SK-N-SH (cell line): Measurements from ENCODE around the gene TIMM17A. TPM values are rescaled to one million over a fixed set of nuclear protein-coding genes. Genes with fewer than 3 reads are reported as not detected.

Experiments used
- CTCF ChIA-PET: fragments of 300-600, 350-600 bp; formaldehyde crosslinking; extraction: SDS; loops from one replicate; lab custom pipeline; 2021; lab: Yijun Ruan, JAX
- POLR2A ChIA-PET: fragments of 350-600 bp; sonication (Branson Sonifier 250); formaldehyde crosslinking; extraction: SDS; loops from one replicate; lab custom pipeline; 2020; ENCODE audit warnings: antibody characterized with exemption, inconsistent platforms; lab: Yijun Ruan, JAX
- DNase-seq: peaks from one replicate; pipeline ENCODE4 v3.0.0; 2012
- H2AFZ ChIP-seq: fragments of 200-600 bp; sonication (generic); 2 replicates; pipeline ENCODE4 v1.8.1; 2016; ENCODE audit warnings: antibody characterized with exemption, mild to moderate bottlenecking, low read depth
- H3F3A ChIP-seq: fragments of 200-600 bp; sonication (generic); replicated peaks from 2 replicates; pipeline ENCODE3; 2016; ENCODE audit warnings: antibody characterized with exemption, mild to moderate bottlenecking; ENCODE audit not compliant: insufficient read depth
- H3K27ac ChIP-seq, 2 experiments: fragments of 200-500 bp in 1 of 2; fragments of 200-600 bp in 1 of 2; sonication (Bioruptor generic) in 1 of 2; sonication (generic), shearing (Covaris generic) in 1 of 2; 2 replicates each; pipeline versions ENCODE4 v1.5.1 to v1.6.1; 2014 to 2016; ENCODE audit warnings: low read depth in 2 of 2, inconsistent platforms in 1 of 2, low read length in 1 of 2, mild to moderate bottlenecking in 1 of 2, mixed read lengths in 1 of 2
- H3K27me3 ChIP-seq: fragments of 200-600 bp; sonication (generic), shearing (Covaris generic); 2 replicates; pipeline ENCODE4 v1.6.1; 2016; ENCODE audit warnings: mixed run types; ENCODE audit not compliant: insufficient read depth
- H3K36me3 ChIP-seq, 2 experiments: fragments of 200-500 bp in 1 of 2; fragments of 200-600 bp in 1 of 2; sonication (Bioruptor generic) in 1 of 2; sonication (generic) in 1 of 2; replicated peaks in 1 of 2; 2 replicates each; pipeline versions ENCODE3 to v1.5.1; 2014 to 2016; ENCODE audit warnings: low read length in 1 of 2, mild to moderate bottlenecking in 1 of 2; ENCODE audit not compliant: insufficient read depth in 2 of 2, control insufficient read depth in 1 of 2
- H3K4me1 ChIP-seq, 2 experiments: fragments of 200-500 bp in 1 of 2; fragments of 200-600 bp in 1 of 2; sonication (Bioruptor generic) in 1 of 2; sonication (generic), shearing (Covaris generic) in 1 of 2; 2 replicates each; pipeline versions ENCODE4 v1.5.1 to v1.6.1; 2014 to 2016; ENCODE audit warnings: low read depth in 1 of 2, low read length in 1 of 2, mixed run types in 1 of 2; ENCODE audit not compliant: insufficient read depth in 2 of 2, control insufficient read depth in 1 of 2
- H3K4me2 ChIP-seq: fragments of 200-600 bp; sonication (generic), shearing (Covaris generic); 2 replicates; pipeline ENCODE4 v1.6.1; 2017; ENCODE audit warnings: mixed run types
- H3K4me3 ChIP-seq, 2 experiments: fragments of 200-500 bp in 1 of 2; fragments of 200-600 bp in 1 of 2; sonication (Bioruptor generic) in 1 of 2; sonication (generic), shearing (Covaris generic) in 1 of 2; 2 replicates each; pipeline versions ENCODE4 v1.5.1 to v1.8.1; 2014 to 2016; ENCODE audit warnings: low read depth in 2 of 2, inconsistent platforms in 1 of 2, low read length in 1 of 2, mild to moderate bottlenecking in 1 of 2, mixed read lengths in 1 of 2, moderate library complexity in 1 of 2
- H3K79me2 ChIP-seq: fragments of 200-600 bp; sonication (generic); 2 replicates; pipeline ENCODE4 v1.8.1; 2017; ENCODE audit warnings: mild to moderate bottlenecking; ENCODE audit not compliant: insufficient read depth
- H3K9ac ChIP-seq: fragments of 200-600 bp; sonication (generic); 2 replicates; pipeline ENCODE4 v1.6.1; 2017; ENCODE audit warnings: mixed run types
- H3K9me2 ChIP-seq: fragments of 200-600 bp; sonication (generic); 2 replicates; pipeline ENCODE4 v1.6.1; 2017; ENCODE audit warnings: mixed run types
- H3K9me3 ChIP-seq: fragments of 200-600 bp; sonication (generic); 2 replicates; pipeline ENCODE4 v1.6.1; 2017; ENCODE audit warnings: mixed run types, mild to moderate bottlenecking, moderate library complexity
- H4K20me1 ChIP-seq: fragments of 200-600 bp; sonication (generic); 2 replicates; pipeline ENCODE4 v1.6.1; 2017; ENCODE audit warnings: mild to moderate bottlenecking, mixed run types; ENCODE audit not compliant: insufficient read depth
- EZH2phosphoT487 ChIP-seq: fragments of 200-600 bp; sonication (generic); IDR thresholded peaks from 2 replicates; pipeline ENCODE4 v1.6.1; 2017; ENCODE audit warnings: low read depth, mixed run types, mild to moderate bottlenecking, antibody characterized with exemption, moderate library complexity, borderline replicate concordance
- FOXJ3 ChIP-seq: sonication (generic); formaldehyde crosslinking; IDR thresholded peaks from 2 replicates; pipeline ENCODE4 v1.5.1; 2020; ENCODE audit warnings: mild to moderate bottlenecking, missing genetic modification reagents
- GATA2 ChIP-seq: sonication (generic); formaldehyde crosslinking; IDR thresholded peaks from 2 replicates; pipeline ENCODE4 v1.5.0; 2020; ENCODE audit warnings: mild to moderate bottlenecking, missing genetic modification reagents
- JUND ChIP-seq: IDR thresholded peaks from 2 replicates; pipeline ENCODE4 v1.4.0; 2012
- MEF2A ChIP-seq: IDR thresholded peaks from 2 replicates; pipeline ENCODE4 v1.4.0; 2012; ENCODE audit warnings: low read depth, borderline replicate concordance
- NRF1 ChIP-seq: IDR thresholded peaks from 2 replicates; pipeline ENCODE4 v1.6.1; 2012; ENCODE audit warnings: low read depth, mild to moderate bottlenecking, low read length
- PBX3 ChIP-seq: IDR thresholded peaks from 2 replicates; pipeline ENCODE4; 2012
- REST ChIP-seq: IDR thresholded peaks from 2 replicates; pipeline ENCODE4 v1.6.1; 2012; ENCODE audit warnings: mild to moderate bottlenecking, low read depth, low read length, moderate library complexity
- TAF1 ChIP-seq: IDR thresholded peaks from 2 replicates; pipeline ENCODE4 v1.6.1; 2012; ENCODE audit warnings: low read depth, mild to moderate bottlenecking, low read length, moderate library complexity, borderline replicate concordance
- USF2 ChIP-seq: fragments of 150-350 bp; IDR thresholded peaks from 2 replicates; pipeline ENCODE4 v1.6.1; 2017; ENCODE audit warnings: antibody characterized with exemption, low read length, low read depth, borderline replicate concordance
- YY1 ChIP-seq: IDR thresholded peaks from 2 replicates; pipeline ENCODE4 v1.4.0; 2012; ENCODE audit warnings: low read depth, mild to moderate bottlenecking
- WGBS: methylation state at CpG from one replicate; pipeline ENCODE4 v1.1.6; 2017; ENCODE audit warnings: low lambda C conversion rate; 5-methylcytosine and 5-hydroxymethylcytosine counted together
- polyA plus RNA-seq, 3 experiments: library from polyadenylated mRNA; depleted of rRNA; stranded (reverse); fragments of >200 nt; gene quantifications; 2 replicates each; pipeline ENCODE4 v1.2.3, GENCODE V29; 2012
- TF ChIP-seq, protein P1 (sequence below): IDR thresholded peaks from 2 replicates; pipeline ENCODE4 v1.4.0; 2012; ENCODE audit warnings: low read depth

TIMM17A gene
- polyA plus RNA-seq, 1 of the 3 experiments (the other 2 are of a cell fraction): 33.6 TPM

- no peak for TF ChIP-seq USF2
- TF ChIP-seq FOXJ3 (CRISPR knock-in tag): no peak
- TF ChIP-seq NRF1: no peak
Measured at GRCh38 chr1:201944002-201944401, 11.3 kb upstream of the TIMM17A start (continued).

DNA sequence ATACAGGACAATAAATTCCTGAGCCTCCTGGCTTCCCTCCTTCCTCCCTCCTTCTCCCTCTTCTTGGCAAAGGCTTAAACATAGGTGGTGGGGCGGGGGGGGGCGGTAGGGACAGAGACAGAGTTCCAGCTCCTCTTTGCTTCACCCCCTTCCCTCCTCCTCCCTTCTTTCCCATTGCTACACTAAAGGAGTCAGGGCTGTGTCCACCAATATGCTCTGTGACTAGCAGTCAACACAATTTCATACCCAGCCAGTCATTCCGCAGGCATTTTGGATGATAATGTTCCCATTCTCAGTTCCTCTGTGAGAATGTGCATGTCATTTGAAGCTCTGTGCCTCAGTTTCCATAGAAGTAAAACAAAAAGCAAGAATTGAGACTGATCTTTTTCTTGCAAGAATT is 10.7 kb upstream of the TIMM17A start:
- Histone ChIP-seq H3F3A (peaks cover 4% of the 10 kb centered on the region), H3K4me1 (peaks cover 0 to 17% of the 10 kb centered on the region in 2 experiments; a peak in 2 of 4 replicates), H3K4me2 (no peak overlapping the region), H3K9me2 (no peaks in the 10 kb centered on the region), H3K9me3 (no peaks in the 10 kb centered on the region), H2AFZ (no peak overlapping the region), H3K4me3 (no peak overlapping the region), H3K27me3 (no peaks in the 10 kb centered on the region), H4K20me1 (no peaks in the 10 kb centered on the region), H3K27ac (no peak overlapping the region), H3K79me2 (no peaks in the 10 kb centered on the region), H3K36me3 (no peaks in the 10 kb centered on the region), H3K9ac (no peak overlapping the region)
- DNase-seq: no peak
- ChIA-PET CTCF (interaction anchor here (1.1 to 3.6 kb wide), 6 partner anchors 13 to 116 kb away, joined by 3 to 32 read pairs (median 6); partner anchors contain the start of gene IPO9), POLR2A (no interaction called here)
- WGBS: 59% methylated on average over 2 of the region's 3 CpGs
- TF ChIP-seq TAF1 (no peak), JUND (no peak), GATA2 (CRISPR knock-in tag) (no peak), EZH2phosphoT487 (no peak), YY1 (no peak), MEF2A (no peak), FOXJ3 (CRISPR knock-in tag) (no peak), REST (no peak), PBX3 (no peak)
- TF ChIP-seq, protein P1, sequence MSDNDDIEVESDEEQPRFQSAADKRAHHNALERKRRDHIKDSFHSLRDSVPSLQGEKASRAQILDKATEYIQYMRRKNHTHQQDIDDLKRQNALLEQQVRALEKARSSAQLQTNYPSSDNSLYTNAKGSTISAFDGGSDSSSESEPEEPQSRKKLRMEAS: no peak
